GM12872 (cell line): ENCODE results near the gene PPP1R17.

Experiments
- TF ChIP-seq, protein P1 (sequence below): IDR thresholded peaks from 3 replicates; pipeline ENCODE4 v1.5.1; 2011; ENCODE audit warnings: low read depth, mild to moderate bottlenecking, low read length, moderate library complexity; ENCODE audit not compliant: insufficient read depth

PPP1R17 gene

DNA sequence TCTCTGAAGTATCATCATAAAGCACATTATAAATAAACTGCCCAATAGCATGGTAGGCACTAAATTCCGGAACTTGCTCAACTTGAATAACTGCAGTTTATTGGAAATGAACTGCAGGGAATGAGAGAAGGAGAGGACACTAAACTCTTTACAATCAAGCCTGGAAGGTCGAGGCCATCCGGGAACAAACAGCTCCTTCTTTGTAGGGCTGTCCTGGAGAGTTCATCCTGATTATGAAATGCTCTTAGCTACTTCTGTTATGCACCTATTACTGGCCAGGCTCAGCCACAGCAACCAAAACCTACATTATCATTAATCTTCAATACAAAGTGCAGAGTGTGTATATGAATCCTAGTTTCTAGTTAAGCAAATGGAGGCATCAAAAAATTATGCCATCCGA is 64.7 kb downstream of the PPP1R17 start:
- TF ChIP-seq, protein P1, sequence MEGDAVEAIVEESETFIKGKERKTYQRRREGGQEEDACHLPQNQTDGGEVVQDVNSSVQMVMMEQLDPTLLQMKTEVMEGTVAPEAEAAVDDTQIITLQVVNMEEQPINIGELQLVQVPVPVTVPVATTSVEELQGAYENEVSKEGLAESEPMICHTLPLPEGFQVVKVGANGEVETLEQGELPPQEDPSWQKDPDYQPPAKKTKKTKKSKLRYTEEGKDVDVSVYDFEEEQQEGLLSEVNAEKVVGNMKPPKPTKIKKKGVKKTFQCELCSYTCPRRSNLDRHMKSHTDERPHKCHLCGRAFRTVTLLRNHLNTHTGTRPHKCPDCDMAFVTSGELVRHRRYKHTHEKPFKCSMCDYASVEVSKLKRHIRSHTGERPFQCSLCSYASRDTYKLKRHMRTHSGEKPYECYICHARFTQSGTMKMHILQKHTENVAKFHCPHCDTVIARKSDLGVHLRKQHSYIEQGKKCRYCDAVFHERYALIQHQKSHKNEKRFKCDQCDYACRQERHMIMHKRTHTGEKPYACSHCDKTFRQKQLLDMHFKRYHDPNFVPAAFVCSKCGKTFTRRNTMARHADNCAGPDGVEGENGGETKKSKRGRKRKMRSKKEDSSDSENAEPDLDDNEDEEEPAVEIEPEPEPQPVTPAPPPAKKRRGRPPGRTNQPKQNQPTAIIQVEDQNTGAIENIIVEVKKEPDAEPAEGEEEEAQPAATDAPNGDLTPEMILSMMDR: no peak
